DOHH2 (cell line): Measurements from ENCODE around the gene AFG3L2.

Experiments
- H3F3A ChIP-seq: fragments of 200-600 bp; sonication (generic), shearing (Covaris generic); 2 replicates; pipeline ENCODE4 v1.6.0; 2016; ENCODE audit warnings: antibody characterized with exemption, mild to moderate bottlenecking; ENCODE audit not compliant: control insufficient read depth, insufficient read depth
- H3K27ac ChIP-seq: fragments of 200-600 bp; sonication (generic); 2 replicates; pipeline ENCODE4 v1.5.1; 2014; ENCODE audit warnings: low read depth, mild to moderate bottlenecking, low read length, moderate library complexity
- H3K27me3 ChIP-seq: fragments of 200-600 bp; sonication (generic); 2 replicates; pipeline ENCODE4 v1.6.1; 2014; ENCODE audit warnings: mild to moderate bottlenecking, low read length, mixed read lengths; ENCODE audit not compliant: control insufficient read depth
- H3K36me3 ChIP-seq: fragments of 200-600 bp; sonication (generic); 2 replicates; pipeline ENCODE4 v1.6.1; 2014; ENCODE audit warnings: mild to moderate bottlenecking, low read length, moderate library complexity, mixed read lengths; ENCODE audit not compliant: control insufficient read depth
- H3K4me1 ChIP-seq: fragments of 200-600 bp; sonication (generic); 2 replicates; pipeline ENCODE4 v1.6.1; 2014; ENCODE audit warnings: mild to moderate bottlenecking, low read length, mixed read lengths; ENCODE audit not compliant: control insufficient read depth
- H3K4me2 ChIP-seq: fragments of 200-600 bp; sonication (generic); 2 replicates; pipeline ENCODE4 v1.6.0; 2014; ENCODE audit warnings: mild to moderate bottlenecking, low read length, moderate library complexity
- H3K4me3 ChIP-seq: fragments of 200-600 bp; sonication (generic); 2 replicates; pipeline ENCODE4 v1.5.1; 2014; ENCODE audit warnings: mild to moderate bottlenecking, low read length, mixed read lengths
- H3K79me2 ChIP-seq: fragments of 200-600 bp; sonication (generic); 2 replicates; pipeline ENCODE4 v1.6.1; 2014; ENCODE audit warnings: mild to moderate bottlenecking, low read length, mixed read lengths; ENCODE audit not compliant: control insufficient read depth
- H3K9me2 ChIP-seq: fragments of 200-600 bp; sonication (generic); replicated peaks from 2 replicates; pipeline ENCODE4 v1.6.1; 2014; ENCODE audit warnings: mild to moderate bottlenecking, low read length, mixed read lengths; ENCODE audit not compliant: control insufficient read depth
- H3K9me3 ChIP-seq: fragments of 200-600 bp; sonication (generic); 2 replicates; pipeline ENCODE4 v1.6.1; 2014; ENCODE audit warnings: antibody characterized with exemption, low read length, mixed read lengths; ENCODE audit not compliant: control insufficient read depth, insufficient read depth
- H4K20me1 ChIP-seq: fragments of 200-600 bp; sonication (generic); 2 replicates; pipeline ENCODE4 v1.6.0; 2014; ENCODE audit warnings: low read depth, mild to moderate bottlenecking, antibody characterized with exemption, low read length, moderate library complexity; ENCODE audit not compliant: control insufficient read depth, insufficient read depth
- CTCF ChIP-seq: fragments of 200-600 bp; sonication (generic); IDR thresholded peaks from one replicate; pipeline ENCODE4 v1.5.1; 2014; ENCODE audit warnings: antibody characterized with exemption, mild to moderate bottlenecking, low read depth, low read length; ENCODE audit not compliant: poor library complexity, severe bottlenecking
- EZH2phosphoT487 ChIP-seq: fragments of 200-600 bp; sonication (generic); IDR thresholded peaks from 2 replicates; pipeline ENCODE4 v1.6.1; 2017; ENCODE audit warnings: borderline replicate concordance, mild to moderate bottlenecking, antibody characterized with exemption, low read length, moderate library complexity, mixed read lengths

The AFG3L2 gene

GRCh38 chr18:12401881-12402280, 24.9 kb upstream of the AFG3L2 start:
- Histone ChIP-seq H3K4me2 (no peak overlapping the region), H3K79me2 (no peaks in the 10 kb centered on the region), H3K4me3 (no peak overlapping the region), H3K27ac (no peak overlapping the region), H4K20me1 (no peaks in the 10 kb centered on the region), H3K4me1 (peaks cover 7% of the 10 kb centered on the region), H3K27me3 (peaks cover 46% of the 10 kb centered on the region), H3K36me3 (no peaks in the 10 kb centered on the region), H3K9me3 (no peaks in the 10 kb centered on the region), H3F3A (no peaks in the 10 kb centered on the region), H3K9me2 (no peaks in the 10 kb centered on the region)
- TF ChIP-seq EZH2phosphoT487 (no peak), CTCF (no peak)

GRCh38 chr18:12399231-12399630, 22.2 kb upstream of the AFG3L2 start:
- no peak overlapping the region for H3K4me3 ChIP-seq
- no peaks in the 10 kb centered on the region for H3K36me3 ChIP-seq
- H3K27me3 ChIP-seq: peaks cover 26% of the 10 kb centered on the region
- H3K27ac ChIP-seq: no peak overlapping the region
- no peak overlapping the region for H3K4me2 ChIP-seq
- no peaks in the 10 kb centered on the region for H3K79me2 ChIP-seq
- no peaks in the 10 kb centered on the region; the same call in 1 of the 2 replicates for H3F3A ChIP-seq
- no peak for TF ChIP-seq CTCF
- no peaks in the 10 kb centered on the region for H3K9me3 ChIP-seq
- no peaks in the 10 kb centered on the region for H3K4me1 ChIP-seq
- H3K9me2 ChIP-seq: no peaks in the 10 kb centered on the region
- H4K20me1 ChIP-seq: no peaks in the 10 kb centered on the region

- Histone ChIP-seq H3K9me3 (no peaks in the 10 kb centered on the region), H3K27ac (no peak overlapping the region)
Observed at GRCh38 chr18:12398625-12399024, 21.6 kb upstream of the AFG3L2 start.

More at GRCh38 chr18:12398625-12399024, 21.6 kb upstream of the AFG3L2 start:
- Histone ChIP-seq H3K36me3 (no peaks in the 10 kb centered on the region), H3K27me3 (peaks cover 24% of the 10 kb centered on the region), H3K4me1 (no peaks in the 10 kb centered on the region), H3F3A (no peaks in the 10 kb centered on the region; the same call in 1 of the 2 replicates), H3K4me3 (no peak overlapping the region), H4K20me1 (no peaks in the 10 kb centered on the region), H3K79me2 (no peaks in the 10 kb centered on the region), H3K9me2 (no peaks in the 10 kb centered on the region), H3K4me2 (no peak overlapping the region)
- TF ChIP-seq CTCF (no peak), EZH2phosphoT487 (no peak)
